Upper lobe of left lung (tissue), 6 donors: ENCODE results near the gene AP4M1. TPM values are rescaled to one million over a fixed set of nuclear protein-coding genes. Genes with fewer than 3 reads are reported as not detected.
"Not testable (repeated sequence)": the region's sequence is repeated elsewhere in the genome, so short reads cannot be mapped to it uniquely, and the experiment has no call there.

ENCODE experiments used
- ATAC-seq, 2 donors: fragments of 200-7000 bp; cut with Tn5 transposase; one replicate each; pipeline ENCODE4 v1.9.1; 2022; ENCODE audit warnings: mild to moderate bottlenecking in 2 of 2, moderate library complexity in 2 of 2; ENCODE audit not compliant: low FRiP score in 2 of 2
- DNase-seq, 2 donors: peaks; one replicate each; pipeline ENCODE4 v3.0.0-alpha.2; 2019 to 2020
- H3K27ac ChIP-seq, 4 donors: fragments of 200-600 bp; sonication (generic); one replicate each; pipeline ENCODE4 v1.5.1; 2016 to 2019
- H3K27me3 ChIP-seq, 4 donors: fragments of 200-600 bp; sonication (generic); one replicate each; pipeline ENCODE4 v1.5.1; 2017 to 2019
- H3K36me3 ChIP-seq, 4 donors: fragments of 200-600 bp; sonication (generic); one replicate each; pipeline ENCODE4 v1.5.1; 2016 to 2019
- H3K4me1 ChIP-seq, 4 donors: fragments of 200-600 bp; sonication (generic); one replicate each; pipeline ENCODE4 v1.5.1; 2018 to 2019
- H3K4me3 ChIP-seq, 4 donors: fragments of 200-600 bp; sonication (generic); one replicate each; pipeline ENCODE4 v1.5.1; 2017 to 2019; ENCODE audit warnings: mild to moderate bottlenecking in 2 of 4, moderate library complexity in 1 of 4
- H3K9me3 ChIP-seq, 4 donors: fragments of 200-600 bp; sonication (generic); one replicate each; pipeline ENCODE4 v1.5.1; 2018 to 2019
- CTCF ChIP-seq, 6 experiments: fragments of 450-650 bp in 4 of 6; fragments of 200-600 bp in 2 of 6; sonication (generic) in 2 of 6; IDR thresholded peaks; one replicate each; pipeline ENCODE4 v1.5.1; 2016 to 2019; ENCODE audit warnings: antibody characterized with exemption in 6 of 6
- EP300 ChIP-seq, 4 donors: sonication (generic); formaldehyde crosslinking; IDR thresholded peaks; one replicate each; pipeline ENCODE4 v1.5.1; 2017; ENCODE audit warnings: antibody characterized with exemption in 4 of 4, control low read depth in 2 of 4
- POLR2A ChIP-seq, 4 donors: fragments of 450-650 bp; IDR thresholded peaks; one replicate each; pipeline ENCODE4 v1.5.1; 2016 to 2017; ENCODE audit warnings: antibody characterized with exemption in 4 of 4, mild to moderate bottlenecking in 2 of 4
- POLR2AphosphoS5 ChIP-seq, 2 donors: sonication (generic); formaldehyde crosslinking; IDR thresholded peaks; one replicate each; pipeline ENCODE4 v1.5.1; 2017; ENCODE audit warnings: antibody characterized with exemption in 2 of 2
- WGBS, 2 donors: methylation state at CpG; one replicate each; pipeline ENCODE4 v1.1.5; 2017 to 2018; 5-methylcytosine and 5-hydroxymethylcytosine counted together
- total RNA-seq, 6 donors: library from RNA; depleted of rRNA in 4 of 6; stranded (reverse); fragments of >200 nt in 4 of 6; gene quantifications; one replicate each; pipeline versions ENCODE4 v1.1.0 to v1.2.1, GENCODE V29; 2016 to 2021
- donor health status: DM: no; HTN: no; CAD: no; lungs with moderate emphysema.
- donor health status: DM: no; HTN: yes; CAD: no; lungs with severe emphysema.

The AP4M1 gene
- total RNA-seq, 6 donors from 2014 or later: 17.3 to 142 (median 19.4) TPM

- H3K27me3 ChIP-seq: no peaks in the 10 kb centered on the region
- DNase-seq (no peak), ATAC-seq (no peak)
- WGBS, 2 donors: 43 to 62% methylated on average over 3 of the region's 3 CpGs
- H3K9me3 ChIP-seq: no peaks in the 10 kb centered on the region
- no peak overlapping the region for H3K4me3 ChIP-seq
- H3K4me1 ChIP-seq: no peaks in the 10 kb centered on the region
- H3K27ac ChIP-seq: peak overlapping the region in 1 of 4 donors; percentile 43
- no peaks in the 10 kb centered on the region for H3K36me3 ChIP-seq
- no peak for TF ChIP-seq EP300 (IDR thresholded peaks at IDR 0.05)
- no peak for TF ChIP-seq CTCF (IDR thresholded peaks at IDR 0.05)
- TF ChIP-seq POLR2AphosphoS5 (IDR thresholded peaks at IDR 0.05): no peak
- TF ChIP-seq POLR2A (IDR thresholded peaks at IDR 0.05): no peak
Observed at GRCh38 chr7:100141555-100141949, 40.1 kb downstream of the AP4M1 start.

DNA sequence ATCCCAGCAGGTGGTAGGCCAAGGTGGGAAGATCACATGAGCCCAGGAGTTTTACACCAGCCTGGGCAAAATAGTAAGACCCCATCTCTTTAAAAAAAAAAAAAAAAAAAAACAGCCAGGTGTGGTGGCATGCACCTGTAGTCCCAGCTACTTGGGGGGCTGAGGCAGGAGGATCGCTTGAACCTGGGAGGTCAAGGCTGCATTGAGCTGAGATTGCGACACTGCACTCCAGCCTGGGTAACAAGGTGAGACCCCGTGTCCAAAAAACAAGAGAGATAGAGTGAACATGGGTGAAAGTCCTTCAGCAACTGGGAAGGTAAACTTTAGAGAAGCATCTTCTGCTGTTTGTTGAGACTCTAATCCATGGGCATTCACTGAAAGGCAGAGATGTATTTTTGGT, 41.0 kb downstream of the AP4M1 start:
- whole genome bisulfite sequencing, 2 donors: 86 to 88% methylated on average over 3 of the region's 3 CpGs

DNA sequence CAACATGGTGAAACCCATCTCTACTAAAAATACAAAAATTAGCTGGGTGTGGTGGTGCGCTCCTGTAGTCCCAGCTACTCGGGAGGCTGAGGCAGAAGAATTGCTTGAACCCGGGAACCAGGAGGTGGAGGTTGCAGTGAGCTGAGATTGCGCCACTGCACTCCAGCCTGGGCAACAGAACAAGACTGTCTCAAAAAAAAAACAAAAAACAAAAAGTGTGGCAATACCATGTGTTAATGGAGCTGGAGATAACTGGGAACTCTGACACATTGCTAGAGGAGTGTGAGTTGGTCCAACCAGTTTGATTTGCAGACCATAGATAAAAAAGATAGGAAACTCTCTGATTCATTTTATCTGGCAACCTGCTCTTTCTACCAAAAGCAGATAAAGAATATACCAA, 44.9 kb downstream of the AP4M1 start:
- ATAC-seq, H3K27ac ChIP-seq, H3K27me3 ChIP-seq, DNase-seq, H3K4me3 ChIP-seq, H3K36me3 ChIP-seq, H3K9me3 ChIP-seq: not testable (repeated sequence)
- H3K4me1 ChIP-seq: peaks cover 10 to 29% (median 16%) of the 10 kb centered on the region in 4 donors
- WGBS, 2 donors: 69 to 76% methylated on average over 4 of the region's 4 CpGs

More for the DNA sequence above, 41.0 kb downstream of the AP4M1 start:
- Histone ChIP-seq H3K4me3 (no peak overlapping the region), H3K9me3 (no peaks in the 10 kb centered on the region), H3K4me1 (no peaks in the 10 kb centered on the region), H3K27me3 (no peaks in the 10 kb centered on the region), H3K27ac (no peak overlapping the region), H3K36me3 (no peaks in the 10 kb centered on the region)
- no peak for ATAC-seq
- no peak for DNase-seq
- no peak for TF ChIP-seq POLR2A (IDR thresholded peaks at IDR 0.05)
- TF ChIP-seq CTCF (IDR thresholded peaks at IDR 0.05): no peak
- no peak for TF ChIP-seq EP300 (IDR thresholded peaks at IDR 0.05)
- no peak for TF ChIP-seq POLR2AphosphoS5 (IDR thresholded peaks at IDR 0.05)

GRCh38 chr7:100147278-100147677, 45.8 kb downstream of the AP4M1 start:
- TF ChIP-seq CTCF (IDR thresholded peaks at IDR 0.05) (no peak), POLR2A (IDR thresholded peaks at IDR 0.05) (no peak), POLR2AphosphoS5 (IDR thresholded peaks at IDR 0.05) (no peak), EP300 (IDR thresholded peaks at IDR 0.05) (no peak)
- H3K4me1 ChIP-seq: peaks cover 10 to 29% (median 21%) of the 10 kb centered on the region in 4 donors
- WGBS, 2 donors: 93 to 98% methylated on average over 2 of the region's 2 CpGs
- no peak overlapping the region for H3K27ac ChIP-seq
- H3K27me3 ChIP-seq: no peaks in the 10 kb centered on the region
- H3K9me3 ChIP-seq: no peaks in the 10 kb centered on the region
- no peak overlapping the region for H3K4me3 ChIP-seq
- no peaks in the 10 kb centered on the region for H3K36me3 ChIP-seq
- DNase-seq: no peak
- no peak for ATAC-seq

DNA sequence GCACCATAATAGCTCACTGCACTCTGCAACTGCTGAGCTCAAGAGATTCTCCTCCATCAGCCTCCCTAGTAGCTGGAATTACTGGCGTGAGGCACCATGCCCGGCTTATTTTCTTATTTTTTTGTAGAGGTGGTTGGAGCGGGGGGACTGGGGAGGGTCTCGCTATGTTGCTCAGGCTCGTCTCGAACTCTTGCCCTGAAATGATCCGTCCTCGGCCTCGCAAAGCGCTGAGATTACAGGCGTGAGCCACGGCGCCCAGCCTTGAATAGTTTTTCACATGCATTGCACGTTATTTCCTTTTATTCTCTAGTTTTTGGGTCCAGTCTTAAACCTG, 46.7 kb downstream of the AP4M1 start:
- WGBS, 2 donors: 12 to 15% methylated on average over 14 of the region's 14 CpGs
- ATAC-seq: no peak
- H3K27ac ChIP-seq: peak overlapping the region; percentile 40 to 99 (median 87)
- no peaks in the 10 kb centered on the region for H3K27me3 ChIP-seq
- H3K4me1 ChIP-seq: peaks cover 14 to 29% (median 21%) of the 10 kb centered on the region in 4 donors
- no peak for DNase-seq
- H3K4me3 ChIP-seq: peak overlapping the region; percentile 31 to 97 (median 92)
- H3K36me3 ChIP-seq: peaks cover 0 to 6% (median 3%) of the 10 kb centered on the region in 4 donors
- no peaks in the 10 kb centered on the region for H3K9me3 ChIP-seq
- TF ChIP-seq POLR2A (IDR thresholded peaks at IDR 0.05): no peak
- TF ChIP-seq EP300 (IDR thresholded peaks at IDR 0.05): no peak
- no peak for TF ChIP-seq CTCF (IDR thresholded peaks at IDR 0.05)
- TF ChIP-seq POLR2AphosphoS5 (IDR thresholded peaks at IDR 0.05): no peak
